HCT116 (cell line): ENCODE results near the gene CELA2B. TPM values are rescaled to one million over a fixed set of nuclear protein-coding genes. Genes with fewer than 3 reads are reported as not detected.
A peak's percentile ranks its signal among the peaks of the same experiment; 100 is the strongest.

Experiments used
- ATAC-seq: fragments of 200-7000 bp; cut with Tn5 transposase; 2 replicates; pipeline ENCODE4 v1.9.1; 2020; ENCODE audit warnings: mild to moderate bottlenecking, moderate library complexity
- BruUV-seq: library from RNA; stranded (reverse); fragments of 400-500 nt; replicated peaks from 2 replicates; lab custom pipeline; 2021; lab: Mats Ljungman, UMichigan
- CTCF ChIA-PET: fragments of 300-600 bp; sonication (Branson Sonifier 250); formaldehyde crosslinking; loops from one replicate; lab custom pipeline; 2021; ENCODE audit warnings: antibody characterized with exemption; lab: Charles Lee
- POLR2A ChIA-PET: fragments of 300-600, 350-600 bp; sonication (Branson Sonifier 250); formaldehyde crosslinking; loops from one replicate; lab custom pipeline; 2021; ENCODE audit warnings: antibody characterized with exemption; lab: Charles Lee
- RAD21 ChIA-PET, 2 experiments: fragments of 300-600 bp; sonication (Branson Sonifier 250); formaldehyde crosslinking; loops; one replicate each; lab custom pipeline; 2023; ENCODE audit warnings: low total read pairs in 2 of 2; ENCODE audit not compliant: uncharacterized antibody in 2 of 2, unreplicated experiment in 2 of 2, low non-redundant PET in 1 of 2; lab: Charles Lee
- DNase-seq: peaks from one replicate; pipeline ENCODE4 v3.0.0-alpha.2; 2010; ENCODE audit warnings: low read depth, low spot score
- H2AFZ ChIP-seq: fragments of 200-600 bp; shearing (Covaris generic), sonication (generic); 2 replicates; pipeline ENCODE4 v1.6.1; 2017; ENCODE audit warnings: low read depth, mixed run types, mixed read lengths, antibody characterized with exemption, low read length; ENCODE audit not compliant: poor library complexity, severe bottlenecking
- H3K27ac ChIP-seq: 2 replicates; pipeline ENCODE4 v1.5.1; 2012; ENCODE audit warnings: low read depth, low read length
- H3K27me3 ChIP-seq: fragments of 200-600 bp; sonication (generic); 2 replicates; pipeline ENCODE4 v1.6.1; 2016; ENCODE audit warnings: mixed run types, low read length, mixed read lengths; ENCODE audit not compliant: insufficient read depth
- H3K36me3 ChIP-seq, 2 experiments: fragments of 200-500 bp in 1 of 2; fragments of 200-600 bp in 1 of 2; sonication (Bioruptor generic) in 1 of 2; sonication (generic) in 1 of 2; 2 replicates each; pipeline versions ENCODE4 v1.5.1 to v1.6.1; 2014 to 2016; ENCODE audit warnings: low read length in 2 of 2, inconsistent platforms in 1 of 2, mixed read lengths in 1 of 2, mixed run types in 1 of 2; ENCODE audit not compliant: insufficient read depth in 2 of 2, control insufficient read depth in 1 of 2
- H3K4me1 ChIP-seq, 2 experiments: fragments of 200-600 bp in 1 of 2; sonication (generic) in 1 of 2; 2 replicates each; pipeline versions ENCODE4 v1.5.1 to v1.6.1; 2012 to 2017; ENCODE audit warnings: low read length in 2 of 2, inconsistent platforms in 1 of 2, mild to moderate bottlenecking in 1 of 2, mixed read lengths in 1 of 2, mixed run types in 1 of 2, moderate library complexity in 1 of 2; ENCODE audit not compliant: insufficient read depth in 2 of 2, control insufficient read depth in 1 of 2
- H3K4me2 ChIP-seq: fragments of 200-600 bp; sonication (generic); 2 replicates; pipeline ENCODE4 v1.6.1; 2017; ENCODE audit warnings: mixed run types, low read length, mixed read lengths
- H3K4me3 ChIP-seq, 2 experiments: fragments of 200-600 bp in 1 of 2; sonication (generic) in 1 of 2; replicated peaks in 1 of 2; 2 replicates each; pipeline ENCODE4 v1.5.1; 2011 to 2016; ENCODE audit warnings: low read length in 2 of 2, control low read depth in 1 of 2, low read depth in 1 of 2, mild to moderate bottlenecking in 1 of 2, mixed read lengths in 1 of 2, mixed run types in 1 of 2
- H3K79me2 ChIP-seq: fragments of 200-600 bp; sonication (generic); 2 replicates; pipeline ENCODE4 v1.6.1; 2017; ENCODE audit warnings: mild to moderate bottlenecking, mixed run types, low read length, moderate library complexity, mixed read lengths; ENCODE audit not compliant: insufficient read depth
- H3K9ac ChIP-seq: fragments of 200-600 bp; sonication (generic); 2 replicates; pipeline ENCODE4 v1.6.1; 2016; ENCODE audit warnings: low read length, mixed read lengths
- H3K9me2 ChIP-seq: fragments of 200-600 bp; sonication (generic), shearing (Covaris generic); 2 replicates; pipeline ENCODE4 v1.6.1; 2017; ENCODE audit warnings: mixed run types, mild to moderate bottlenecking, moderate library complexity; ENCODE audit not compliant: insufficient read depth
- H3K9me3 ChIP-seq, 2 experiments: fragments of 200-500 bp in 1 of 2; fragments of 200-600 bp in 1 of 2; sonication (Bioruptor generic) in 1 of 2; sonication (generic) in 1 of 2; 2 replicates each; pipeline ENCODE4 v1.6.1; 2014 to 2017; ENCODE audit warnings: low read length in 2 of 2, mixed read lengths in 2 of 2, inconsistent platforms in 1 of 2, low read depth in 1 of 2, mild to moderate bottlenecking in 1 of 2, mixed run types in 1 of 2, moderate library complexity in 1 of 2; ENCODE audit not compliant: control insufficient read depth in 1 of 2, insufficient read depth in 1 of 2
- H4K20me1 ChIP-seq: fragments of 200-600 bp; sonication (generic), shearing (Covaris generic); 2 replicates; pipeline ENCODE4 v1.6.1; 2017; ENCODE audit warnings: mixed run types, mild to moderate bottlenecking, moderate library complexity; ENCODE audit not compliant: insufficient read depth
- CBX3 ChIP-seq: IDR thresholded peaks from 2 replicates; pipeline ENCODE4 v1.6.1; 2012; ENCODE audit warnings: low read depth
- CEBPB ChIP-seq: IDR thresholded peaks from 2 replicates; pipeline ENCODE4 v1.6.1; 2012; ENCODE audit warnings: low read depth
- EGR1 ChIP-seq: IDR thresholded peaks from 2 replicates; pipeline ENCODE4 v1.6.1; 2012; ENCODE audit warnings: low read depth
- EZH2 ChIP-seq: fragments of 200-600 bp; sonication (generic); IDR thresholded peaks from 2 replicates; pipeline ENCODE4 v1.6.1; 2017; ENCODE audit warnings: antibody characterized with exemption, mixed run types
- EZH2phosphoT487 ChIP-seq: fragments of 200-600 bp; IDR thresholded peaks from 2 replicates; pipeline ENCODE4 v1.6.1; 2018; ENCODE audit warnings: antibody characterized with exemption, borderline replicate concordance
- FOSL1 ChIP-seq: IDR thresholded peaks from 2 replicates; pipeline ENCODE4 v1.6.1; 2012; ENCODE audit warnings: low read depth
- JUND ChIP-seq: IDR thresholded peaks from 2 replicates; pipeline ENCODE4 v1.6.1; 2012
- POLR2AphosphoS5 ChIP-seq: IDR thresholded peaks from 2 replicates; pipeline ENCODE4 v1.6.1; 2011; ENCODE audit warnings: mild to moderate bottlenecking, low read depth, low read length, moderate library complexity
- RAD21 ChIP-seq: IDR thresholded peaks from 2 replicates; pipeline ENCODE4 v1.6.1; 2012; ENCODE audit warnings: low read depth, mild to moderate bottlenecking
- SIN3A ChIP-seq: IDR thresholded peaks from 2 replicates; pipeline ENCODE4 v1.6.1; 2012; ENCODE audit warnings: low read depth
- SRF ChIP-seq: IDR thresholded peaks from 2 replicates; pipeline ENCODE4 v1.6.1; 2012; ENCODE audit warnings: low read depth
- TCF7L2 ChIP-seq: IDR thresholded peaks from 2 replicates; pipeline ENCODE4 v1.7.0; 2011; ENCODE audit warnings: borderline replicate concordance, inconsistent platforms; ENCODE audit not compliant: insufficient read depth, insufficient read length; ENCODE audit errors: extremely low read depth
- YY1 ChIP-seq: IDR thresholded peaks from 2 replicates; pipeline ENCODE4 v1.6.1; 2011; ENCODE audit warnings: low read length, low read depth, moderate library complexity, mild to moderate bottlenecking; ENCODE audit not compliant: insufficient replicate concordance; ENCODE audit errors: extremely low read depth
- ZFX ChIP-seq: fragments of 450-650 bp; IDR thresholded peaks from 2 replicates; pipeline ENCODE4 v1.6.1; 2017
- intact Hi-C: fragments of 100-400 bp; cut with micrococcal nuclease; formaldehyde crosslinking; loops from 2 replicates; pipeline ENCODE4 v1.10.0; 2022
- total RNA-seq: library from RNA; stranded (reverse); gene quantifications from one replicate; pipeline ENCODE4 v1.2.1, GENCODE V29; 2021; ENCODE audit not compliant: unreplicated experiment
- TF ChIP-seq, protein P1 (sequence below): IDR thresholded peaks from 2 replicates; pipeline ENCODE4 v1.6.1; 2012
- TF ChIP-seq, protein P2 (sequence below): IDR thresholded peaks from 2 replicates; pipeline ENCODE4 v1.6.1; 2011; ENCODE audit warnings: mild to moderate bottlenecking, low read length, moderate library complexity; ENCODE audit not compliant: insufficient replicate concordance; ENCODE audit errors: extremely low read depth
- TF ChIP-seq, protein P3 (sequence below): IDR thresholded peaks from 2 replicates; pipeline ENCODE4 v1.6.1; 2012

Gene CELA2B
- total RNA-seq, 1 experiment from 2014 or later, result not detected

- POLR2A ChIA-PET, result no interaction called here
- Histone ChIP-seq H3K27ac (peak within 1 kb of the TSS; percentile 87), H3K79me2 (peaks cover 19% of the 10 kb centered on the region), H3K4me3 (peak within 1 kb of the TSS; percentile 80 to 84), H3K9ac (peak within 1 kb of the TSS; percentile 90), H3K9me3 (no peaks in the 10 kb centered on the region), H4K20me1 (no peaks in the 10 kb centered on the region), H3K36me3 (no peaks in the 10 kb centered on the region), H2AFZ (no peak within 1 kb of the TSS), H3K4me2 (peak within 1 kb of the TSS; percentile 81), H3K4me1 (peaks cover 10 to 31% of the 10 kb centered on the region in 2 experiments), H3K9me2 (no peaks in the 10 kb centered on the region), H3K27me3 (no peaks in the 10 kb centered on the region)
- intact Hi-C loops, result no loop called here
- RAD21 ChIA-PET, result no interaction called here
- no TSS peak for BruUV-seq
- no peak for ATAC-seq
- CTCF ChIA-PET, result no interaction called here
- no peak for DNase-seq
- TF ChIP-seq YY1 (no peak), CEBPB (0 out of 2 replicates have a peak, but pooled peaks have one; percentile 0), ZFX (0 out of 2 replicates have a peak, but pooled peaks have one; percentile 18), FOSL1 (no peak), SIN3A (no peak; the same call in 1 of the 2 replicates), SRF (no peak), EZH2phosphoT487 (no peak), TCF7L2 (no peak), EZH2 (no peak), JUND (no peak), POLR2AphosphoS5 (peak; percentile 78), CBX3 (no peak), EGR1 (no peak; the same call in 1 of the 2 replicates), RAD21 (no peak)
- TF ChIP-seq, protein P1, sequence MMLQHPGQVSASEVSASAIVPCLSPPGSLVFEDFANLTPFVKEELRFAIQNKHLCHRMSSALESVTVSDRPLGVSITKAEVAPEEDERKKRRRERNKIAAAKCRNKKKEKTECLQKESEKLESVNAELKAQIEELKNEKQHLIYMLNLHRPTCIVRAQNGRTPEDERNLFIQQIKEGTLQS, result no peak
- TF ChIP-seq, protein P2, sequence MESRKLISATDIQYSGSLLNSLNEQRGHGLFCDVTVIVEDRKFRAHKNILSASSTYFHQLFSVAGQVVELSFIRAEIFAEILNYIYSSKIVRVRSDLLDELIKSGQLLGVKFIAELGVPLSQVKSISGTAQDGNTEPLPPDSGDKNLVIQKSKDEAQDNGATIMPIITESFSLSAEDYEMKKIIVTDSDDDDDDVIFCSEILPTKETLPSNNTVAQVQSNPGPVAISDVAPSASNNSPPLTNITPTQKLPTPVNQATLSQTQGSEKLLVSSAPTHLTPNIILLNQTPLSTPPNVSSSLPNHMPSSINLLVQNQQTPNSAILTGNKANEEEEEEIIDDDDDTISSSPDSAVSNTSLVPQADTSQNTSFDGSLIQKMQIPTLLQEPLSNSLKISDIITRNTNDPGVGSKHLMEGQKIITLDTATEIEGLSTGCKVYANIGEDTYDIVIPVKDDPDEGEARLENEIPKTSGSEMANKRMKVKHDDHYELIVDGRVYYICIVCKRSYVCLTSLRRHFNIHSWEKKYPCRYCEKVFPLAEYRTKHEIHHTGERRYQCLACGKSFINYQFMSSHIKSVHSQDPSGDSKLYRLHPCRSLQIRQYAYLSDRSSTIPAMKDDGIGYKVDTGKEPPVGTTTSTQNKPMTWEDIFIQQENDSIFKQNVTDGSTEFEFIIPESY, result no peak
- TF ChIP-seq, protein P3, sequence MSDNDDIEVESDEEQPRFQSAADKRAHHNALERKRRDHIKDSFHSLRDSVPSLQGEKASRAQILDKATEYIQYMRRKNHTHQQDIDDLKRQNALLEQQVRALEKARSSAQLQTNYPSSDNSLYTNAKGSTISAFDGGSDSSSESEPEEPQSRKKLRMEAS, result peak; percentile 31
- TF ChIP-seq, all 23 proteins: peak for 4
Observed at GRCh38 chr1:15524021-15524282, 48.0 kb downstream of the CELA2B start, which contains the start of gene CASP9. Gene CASP9 (minus strand): TSS chr1:15524215. CDS start chr1:15524200, 15 bp downstream.
